ENCODE results near the gene MRC1.

The MRC1 gene

GRCh38 chr10:17848646-17849045 is 39.5 kb downstream of the MRC1 start:
- no peak for DNase-seq

GRCh38 chr10:17850501-17850900 is 41.4 kb downstream of the MRC1 start:
- DNase-seq, result no peak

- DNase-seq, result no peak
These were observed 42.5 kb downstream of the MRC1 start for GRCh38 chr10:17851611-17852010.

GRCh38 chr10:17854044-17854652 is 45.0 kb downstream of the MRC1 start:
- DNase-seq, result no peak

DNA sequence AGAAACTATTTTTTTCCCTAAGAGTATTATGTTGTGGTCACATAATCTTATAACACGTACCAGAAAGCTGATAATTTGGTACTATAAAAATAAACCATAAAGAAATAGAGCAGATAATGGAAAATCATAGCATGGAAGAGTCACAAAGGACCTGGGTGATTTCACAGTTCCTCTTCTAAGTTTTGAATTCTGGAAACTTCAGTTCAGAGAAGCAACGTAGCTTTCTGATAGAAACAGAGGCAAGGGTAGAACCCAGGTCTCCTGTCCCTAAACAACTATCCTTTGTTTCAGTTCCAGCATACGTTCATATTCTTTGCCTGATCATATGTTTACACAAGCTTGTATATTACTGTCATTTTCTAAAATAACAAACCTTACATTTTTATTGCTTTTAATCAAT is 47.9 kb downstream of the MRC1 start:
- DNase-seq, result no peak

- DNase-seq, result no peak
These were observed 50.5 kb downstream of the MRC1 start for GRCh38 chr10:17859492-17860156.

DNA sequence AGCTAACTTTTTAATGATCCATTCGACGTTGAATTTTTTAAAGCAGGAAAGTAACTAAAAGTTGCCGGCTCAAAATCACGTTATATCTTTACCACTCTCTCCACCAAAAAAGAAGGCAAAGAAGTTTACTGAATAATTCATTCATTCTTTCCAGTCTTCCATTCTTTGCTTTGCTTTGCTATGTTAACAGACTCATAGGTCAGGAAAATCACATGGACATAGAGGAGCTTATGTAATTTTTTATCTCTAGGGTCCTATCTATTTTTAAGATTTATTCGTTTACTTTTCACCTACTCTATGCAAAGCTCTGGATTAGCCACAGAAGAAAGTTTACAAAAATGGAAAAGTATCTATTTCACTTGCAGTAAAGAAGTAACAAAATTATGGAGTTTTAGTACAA is 52.6 kb downstream of the MRC1 start:
- DNase-seq, result no peak

DNA sequence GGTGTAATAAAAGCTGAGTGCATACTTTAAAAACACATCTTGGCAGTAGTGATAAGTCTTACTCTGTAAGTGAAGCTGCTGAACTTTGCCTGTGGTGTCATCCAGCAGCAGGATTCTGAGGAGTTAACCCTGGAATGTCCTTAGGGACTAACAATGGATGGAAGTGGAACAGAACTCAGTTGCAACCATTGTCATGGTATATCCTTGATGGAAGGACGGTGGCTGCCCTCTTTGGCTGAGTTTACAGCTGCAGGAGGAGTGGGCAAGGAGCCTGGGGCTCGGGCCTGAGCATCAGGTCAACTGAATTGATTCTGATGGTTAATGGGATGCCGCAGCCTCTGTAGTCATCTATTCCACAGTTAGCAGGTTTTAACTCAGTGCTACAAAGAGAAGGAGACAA is 56.2 kb downstream of the MRC1 start:
- DNase-seq, result no peak

GRCh38 chr10:17866346-17866745 is 57.2 kb downstream of the MRC1 start:
- no peak for DNase-seq

DNA sequence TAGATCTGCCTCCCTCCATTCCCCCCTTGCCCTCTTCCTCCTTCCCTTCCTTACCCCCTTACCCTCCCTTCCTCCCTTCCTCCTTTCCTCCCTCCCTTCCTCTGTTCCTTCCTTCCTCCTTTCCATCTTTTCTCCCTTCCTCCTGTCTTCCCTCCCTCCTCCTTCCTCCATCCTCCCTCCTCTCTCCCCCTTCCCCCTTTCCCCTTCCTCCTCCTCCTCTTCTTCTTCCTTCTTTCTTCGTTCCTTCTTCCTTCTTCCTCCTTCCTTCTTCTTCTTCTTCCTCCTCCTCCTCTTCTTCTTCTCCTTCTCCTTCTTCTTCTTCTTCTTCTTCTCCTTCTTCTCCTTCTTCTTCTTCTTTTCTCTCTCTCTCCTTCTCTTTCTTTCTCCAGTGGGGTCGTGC is 57.9 kb downstream of the MRC1 start:
- no peak for DNase-seq

- DNase-seq, result no peak
These were observed 61.9 kb downstream of the MRC1 start for GRCh38 chr10:17871036-17871435.

GRCh38 chr10:17872191-17873091 is 63.3 kb downstream of the MRC1 start:
- DNase-seq, result no peak

- no peak for DNase-seq
These were observed 64.8 kb downstream of the MRC1 start for GRCh38 chr10:17873946-17874345.

DNA sequence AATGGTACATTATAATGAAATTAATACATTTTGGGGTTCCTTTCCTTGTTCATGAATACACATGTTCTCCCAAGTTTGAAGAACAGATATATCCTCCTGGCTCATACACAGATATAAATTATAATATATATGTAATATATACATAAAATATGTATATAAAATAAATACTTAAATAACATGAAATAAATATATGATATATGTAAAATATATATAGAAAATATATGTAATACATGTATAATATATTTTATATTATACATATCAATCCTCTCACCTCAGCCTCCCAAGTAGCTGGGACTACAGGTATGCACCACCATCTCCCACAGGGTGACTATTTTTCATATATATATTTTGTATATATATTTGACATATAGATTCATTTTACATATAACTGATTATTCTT is 68.0 kb downstream of the MRC1 start:
- DNase-seq, result no peak

- no peak for DNase-seq
These were observed 69.7 kb downstream of the MRC1 start for GRCh38 chr10:17878896-17879295.

GRCh38 chr10:17880601-17881000 is 71.5 kb downstream of the MRC1 start:
- no peak for DNase-seq

- DNase-seq, result no peak
These were observed 73.4 kb downstream of the MRC1 start for GRCh38 chr10:17882557-17882956.

DNA sequence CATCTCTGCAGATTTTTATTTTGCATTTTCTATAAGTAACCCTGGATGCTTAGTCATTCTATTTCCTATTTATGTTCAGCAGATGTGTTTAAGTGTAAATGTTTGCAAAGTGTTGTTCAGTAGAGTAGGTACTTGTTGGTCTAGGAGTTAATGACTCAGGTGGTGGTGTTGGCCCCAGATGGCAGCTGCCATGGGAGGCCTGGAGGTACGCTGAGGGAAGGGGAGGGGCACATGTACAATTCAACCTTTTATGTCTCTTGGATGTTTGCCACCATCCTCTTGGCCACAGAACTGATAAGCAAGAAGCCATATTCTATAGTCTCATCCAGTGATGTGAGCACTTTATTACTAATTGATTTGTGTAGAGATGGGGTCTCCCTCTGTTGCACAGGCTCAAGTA is 74.5 kb downstream of the MRC1 start:
- no peak for DNase-seq

- DNase-seq, result no peak
These were observed 79.0 kb downstream of the MRC1 start for GRCh38 chr10:17888189-17888588.

- no peak for DNase-seq
These were observed 82.3 kb downstream of the MRC1 start for GRCh38 chr10:17891435-17891834.

DNA sequence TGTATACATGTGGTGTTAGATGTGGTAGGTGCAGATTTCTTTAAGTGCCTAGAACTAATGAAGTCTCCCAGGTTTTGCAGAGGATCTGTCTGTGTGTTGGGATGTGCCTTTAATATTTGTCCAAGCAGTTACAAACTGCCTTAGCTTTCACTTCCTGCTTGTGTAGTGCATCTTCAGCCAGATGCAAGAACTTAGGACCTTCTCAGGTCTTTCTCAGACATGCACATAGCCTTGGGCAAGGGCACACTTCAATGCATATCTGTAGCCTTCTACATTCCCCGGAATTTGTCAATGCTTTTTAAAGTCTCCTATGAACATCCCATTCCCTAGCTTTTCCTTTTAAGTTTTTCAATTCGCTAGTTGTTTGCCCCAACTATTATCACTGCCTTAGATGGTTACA is 95.4 kb downstream of the MRC1 start:
- no peak for DNase-seq

DNA sequence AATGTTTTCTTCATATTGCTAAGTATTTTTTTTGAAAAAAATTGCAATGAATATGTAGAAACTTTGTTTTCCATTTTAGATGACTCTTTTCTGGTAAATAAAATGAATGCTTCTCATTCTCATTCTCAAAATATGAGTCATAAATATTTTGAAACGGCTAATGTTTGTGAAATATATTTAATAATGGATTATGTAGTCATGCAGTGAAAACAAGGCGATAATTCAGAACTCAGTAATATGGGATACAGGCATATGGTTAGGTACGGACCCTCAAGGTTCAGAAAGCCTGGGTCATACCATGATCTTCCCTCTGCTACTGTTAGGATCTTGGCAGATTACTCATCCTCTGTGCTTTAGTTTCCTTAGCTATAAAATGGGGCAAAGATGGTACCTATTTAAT is 96.3 kb downstream of the MRC1 start:
- DNase-seq, result no peak

DNA sequence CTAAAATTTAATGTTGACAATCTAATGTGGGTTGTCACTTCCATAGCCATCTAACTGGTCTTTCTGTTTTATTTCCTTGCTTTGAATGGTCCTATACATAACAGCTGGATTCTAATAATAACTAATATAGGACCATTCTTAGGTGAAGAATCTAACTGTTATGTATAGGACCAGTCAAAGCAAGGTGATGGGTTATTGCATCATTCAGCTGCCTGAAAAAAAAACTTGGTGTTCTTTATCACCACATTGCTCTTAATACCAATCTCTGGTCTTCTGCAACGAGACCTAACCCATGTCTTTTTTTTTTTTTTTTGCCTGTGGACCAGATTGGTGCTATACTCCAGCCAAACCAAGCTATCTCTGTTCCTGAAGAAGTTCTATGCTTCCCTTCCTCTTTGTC is 96.9 kb downstream of the MRC1 start:
- DNase-seq, result no peak

GRCh38 chr10:17907641-17908040 is 98.5 kb downstream of the MRC1 start:
- no peak for DNase-seq
